CD4-positive, CD25-positive, alpha-beta regulatory T cell (primary cell): ENCODE results near the gene MYO5B. TPM values are rescaled to one million over a fixed set of nuclear protein-coding genes. Genes with fewer than 3 reads are reported as not detected.
A peak's percentile ranks its signal among the peaks of the same experiment; 100 is the strongest.
"Not testable (repeated sequence)": the region's sequence is repeated elsewhere in the genome, so short reads cannot be mapped to it uniquely, and the experiment has no call there.

Source experiments
- ATAC-seq, 2 donors: fragments of 150-1000 bp; cut with Tn5 transposase; one replicate each; pipeline ENCODE4 v1.10.0; 2021; ENCODE audit warnings: low read depth in 2 of 2, moderate number of reproducible peaks in 2 of 2, moderate library complexity in 1 of 2
- DNase-seq, 3 donors: peaks; one replicate each; pipeline versions ENCODE4 v3.0.0 to v3.0.0-alpha.2; 2012 to 2022; ENCODE audit warnings: mixed read lengths in 1 of 3
- H3K27ac ChIP-seq: one replicate; pipeline ENCODE4 v1.7.0; 2013; ENCODE audit warnings: mild to moderate bottlenecking, low read length; ENCODE audit not compliant: insufficient read depth, poor library complexity, severe bottlenecking
- H3K27me3 ChIP-seq: one replicate; pipeline ENCODE4 v1.7.0; 2013; ENCODE audit warnings: low read length; ENCODE audit not compliant: control insufficient read depth, insufficient read depth
- H3K36me3 ChIP-seq: one replicate; pipeline ENCODE4 v1.7.0; 2013; ENCODE audit warnings: mild to moderate bottlenecking, low read length, moderate library complexity; ENCODE audit not compliant: control insufficient read depth, insufficient read depth
- H3K4me1 ChIP-seq: 2 replicates; pipeline ENCODE4 v1.7.0; 2013; ENCODE audit warnings: mild to moderate bottlenecking, low read length; ENCODE audit not compliant: insufficient read depth, control insufficient read depth, poor library complexity, severe bottlenecking
- H3K4me3 ChIP-seq: one replicate; pipeline ENCODE4 v1.7.0; 2013; ENCODE audit warnings: low read depth, mild to moderate bottlenecking, low read length, moderate library complexity
- H3K9me3 ChIP-seq, 2 experiments: 1 replicate in 1 of 2; 2 replicates in 1 of 2; pipeline ENCODE4 v1.7.0; 2013; ENCODE audit warnings: low read length in 2 of 2, mild to moderate bottlenecking in 1 of 2, moderate library complexity in 1 of 2; ENCODE audit not compliant: control insufficient read depth in 2 of 2
- H3K27ac Mint-ChIP-seq, 3 donors: one replicate each; pipeline ENCODE4 v1.8.0; 2020 to 2022; ENCODE audit warnings: mild to moderate bottlenecking in 3 of 3, mixed read lengths in 3 of 3, moderate library complexity in 2 of 3
- H3K27me3 Mint-ChIP-seq: one replicate; pipeline ENCODE4 v1.8.0; 2022; ENCODE audit warnings: mild to moderate bottlenecking, mixed read lengths
- H3K36me3 Mint-ChIP-seq: one replicate; pipeline ENCODE4 v1.8.0; 2020; ENCODE audit warnings: mixed read lengths
- H3K4me1 Mint-ChIP-seq, 4 donors: one replicate each; pipeline ENCODE4 v1.8.0; 2020 to 2022; ENCODE audit warnings: mixed read lengths in 4 of 4, mild to moderate bottlenecking in 1 of 4
- H3K4me3 Mint-ChIP-seq, 4 donors: one replicate each; pipeline ENCODE4 v1.8.0; 2020 to 2022; ENCODE audit warnings: mild to moderate bottlenecking in 4 of 4, mixed read lengths in 4 of 4, moderate library complexity in 3 of 4
- H3K9me3 Mint-ChIP-seq, 7 donors: one replicate each; pipeline ENCODE4 v1.8.0; 2020 to 2022; ENCODE audit warnings: mixed read lengths in 7 of 7, mild to moderate bottlenecking in 3 of 7, moderate library complexity in 2 of 7
- polyA plus RNA-seq, 4 donors: library from polyadenylated mRNA; unstranded; fragments of 300-500 nt; fragmentation: Illumina TruSeq; gene quantifications; one replicate each; pipeline ENCODE4 v1.2.3, GENCODE V29; 2021
- total RNA-seq: library from RNA; stranded (reverse); gene quantifications from one replicate; pipeline ENCODE4 v1.2.3, GENCODE V29; 2022

MYO5B gene
- total and polyA plus RNA-seq, 5 donors from 2014 or later = 0.02 to 0.03 TPM; not detected in 3

DNA sequence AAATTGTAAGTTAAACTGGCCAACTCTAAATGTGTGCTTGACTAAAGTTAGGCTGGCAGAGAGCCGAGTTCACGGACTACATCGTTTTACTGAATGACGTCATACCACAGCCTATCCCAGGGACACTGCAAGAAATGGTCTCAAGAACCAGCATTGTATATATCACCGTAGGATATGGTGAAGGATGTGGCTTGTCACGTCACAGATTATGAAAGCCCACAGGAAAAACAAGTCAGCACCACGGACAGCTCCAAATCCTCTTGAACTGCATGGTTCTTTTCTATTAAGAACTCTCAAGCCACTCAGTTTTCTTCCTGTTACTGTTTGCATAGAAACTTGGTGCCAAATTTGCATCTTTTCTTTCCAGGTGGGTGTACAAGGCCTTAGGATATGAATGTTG, 296.5 kb downstream of the MYO5B start:
- Histone ChIP-seq H3K27ac (no peak overlapping the region), H3K36me3 (no peaks in the 10 kb centered on the region)
- no peak for ATAC-seq

GRCh38 chr18:49894517-49895226, 300.3 kb downstream of the MYO5B start:
- Histone ChIP-seq H3K4me3 (no peak overlapping the region), H3K27ac (no peak overlapping the region), H3K36me3 (no peaks in the 10 kb centered on the region), H3K4me1 (no peaks in the 10 kb centered on the region), H3K9me3 (no peaks in the 10 kb centered on the region), H3K27me3 (no peaks in the 10 kb centered on the region)
- no peak for DNase-seq
- Mint-ChIP-seq H3K36me3 (no peaks in the 10 kb centered on the region), H3K27ac (no peak overlapping the region), H3K4me3 (no peak overlapping the region), H3K4me1 (no peaks in the 10 kb centered on the region), H3K9me3 (peaks cover 0 to 2% (median 0%) of the 10 kb centered on the region in 7 donors), H3K27me3 (peaks cover 17% of the 10 kb centered on the region)
- ATAC-seq = no peak

More for the DNA sequence above, 296.5 kb downstream of the MYO5B start:
- H3K27me3 ChIP-seq = no peaks in the 10 kb centered on the region
- Mint-ChIP-seq H3K4me1 (no peaks in the 10 kb centered on the region), H3K4me3 (no peak overlapping the region), H3K27ac (peak overlapping the region in 1 of 3 donors; percentile 32), H3K36me3 (no peaks in the 10 kb centered on the region), H3K27me3 (peaks cover 4% of the 10 kb centered on the region), H3K9me3 (peaks cover 0 to 2% (median 0%) of the 10 kb centered on the region in 7 donors)
- H3K9me3 ChIP-seq = no peaks in the 10 kb centered on the region
- peak in 2 of 3 donors; percentile 47 to 80 for DNase-seq
- H3K4me1 ChIP-seq = no peaks in the 10 kb centered on the region
- no peak overlapping the region for H3K4me3 ChIP-seq

- H3K27ac Mint-ChIP-seq = no peak overlapping the region
- no peaks in the 10 kb centered on the region for H3K36me3 Mint-ChIP-seq
- ATAC-seq = no peak
Observed at GRCh38 chr18:49893036-49893435, 301.9 kb downstream of the MYO5B start.

GRCh38 chr18:49892148-49892924, 302.6 kb downstream of the MYO5B start:
- H3K4me1 ChIP-seq = no peaks in the 10 kb centered on the region
- peaks cover 18% of the 10 kb centered on the region for H3K27me3 Mint-ChIP-seq
- no peak overlapping the region for H3K27ac Mint-ChIP-seq
- no peaks in the 10 kb centered on the region for H3K9me3 Mint-ChIP-seq
- no peak overlapping the region for H3K4me3 Mint-ChIP-seq
- no peaks in the 10 kb centered on the region for H3K9me3 ChIP-seq
- ATAC-seq (no peak), DNase-seq (no peak)
- H3K36me3 Mint-ChIP-seq = no peaks in the 10 kb centered on the region
- no peaks in the 10 kb centered on the region for H3K4me1 Mint-ChIP-seq
- no peak overlapping the region for H3K4me3 ChIP-seq
- no peaks in the 10 kb centered on the region for H3K36me3 ChIP-seq
- no peak overlapping the region for H3K27ac ChIP-seq
- no peaks in the 10 kb centered on the region for H3K27me3 ChIP-seq

More at GRCh38 chr18:49893036-49893435, 301.9 kb downstream of the MYO5B start:
- Histone ChIP-seq H3K27me3 (no peaks in the 10 kb centered on the region), H3K9me3 (no peaks in the 10 kb centered on the region), H3K4me3 (no peak overlapping the region), H3K36me3 (no peaks in the 10 kb centered on the region), H3K27ac (no peak overlapping the region), H3K4me1 (no peaks in the 10 kb centered on the region)
- no peaks in the 10 kb centered on the region for H3K9me3 Mint-ChIP-seq
- H3K27me3 Mint-ChIP-seq = peaks cover 18% of the 10 kb centered on the region
- DNase-seq = no peak
- H3K4me3 Mint-ChIP-seq = no peak overlapping the region
- no peaks in the 10 kb centered on the region for H3K4me1 Mint-ChIP-seq

DNA sequence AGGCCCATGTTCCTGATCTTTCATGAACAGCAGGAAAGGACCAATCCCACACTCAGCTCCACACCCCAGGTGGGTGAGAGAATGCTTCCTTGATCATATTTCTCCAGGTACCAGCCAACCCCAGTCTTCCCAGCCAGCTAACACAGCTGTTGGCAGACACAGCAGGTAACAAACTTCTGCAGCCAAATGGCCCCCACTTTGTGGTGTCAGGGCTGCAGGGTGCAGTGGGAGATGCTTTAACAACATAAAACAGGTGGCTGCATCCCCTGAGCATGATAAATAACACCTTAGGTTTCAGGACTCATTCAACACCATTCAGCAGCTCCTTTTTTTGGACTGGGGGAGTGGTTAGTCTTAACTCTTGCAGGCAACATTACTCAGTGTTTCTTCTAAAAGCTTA, 304.9 kb downstream of the MYO5B start:
- no peaks in the 10 kb centered on the region for H3K27me3 ChIP-seq
- no peak overlapping the region for H3K4me3 Mint-ChIP-seq
- DNase-seq (no peak), ATAC-seq (no peak)
- H3K4me1 Mint-ChIP-seq = no peaks in the 10 kb centered on the region
- H3K9me3 Mint-ChIP-seq = peaks cover 0 to 2% (median 0%) of the 10 kb centered on the region in 7 donors
- H3K9me3 ChIP-seq = no peaks in the 10 kb centered on the region
- H3K4me1 ChIP-seq = no peaks in the 10 kb centered on the region
- no peak overlapping the region for H3K27ac ChIP-seq
- H3K27me3 Mint-ChIP-seq = peaks cover 18% of the 10 kb centered on the region
- no peak overlapping the region for H3K27ac Mint-ChIP-seq
- no peaks in the 10 kb centered on the region for H3K36me3 Mint-ChIP-seq
- H3K4me3 ChIP-seq = no peak overlapping the region
- no peaks in the 10 kb centered on the region for H3K36me3 ChIP-seq

GRCh38 chr18:49889552-49889951, 305.4 kb downstream of the MYO5B start:
- not testable (repeated sequence) for H3K4me3 Mint-ChIP-seq, H3K9me3 Mint-ChIP-seq, H3K27ac Mint-ChIP-seq, ATAC-seq, H3K4me1 Mint-ChIP-seq, H3K36me3 ChIP-seq, H3K36me3 Mint-ChIP-seq, H3K27me3 ChIP-seq, H3K9me3 ChIP-seq, H3K4me3 ChIP-seq, H3K4me1 ChIP-seq, DNase-seq, H3K27ac ChIP-seq
- H3K27me3 Mint-ChIP-seq = peaks cover 20% of the 10 kb centered on the region

DNA sequence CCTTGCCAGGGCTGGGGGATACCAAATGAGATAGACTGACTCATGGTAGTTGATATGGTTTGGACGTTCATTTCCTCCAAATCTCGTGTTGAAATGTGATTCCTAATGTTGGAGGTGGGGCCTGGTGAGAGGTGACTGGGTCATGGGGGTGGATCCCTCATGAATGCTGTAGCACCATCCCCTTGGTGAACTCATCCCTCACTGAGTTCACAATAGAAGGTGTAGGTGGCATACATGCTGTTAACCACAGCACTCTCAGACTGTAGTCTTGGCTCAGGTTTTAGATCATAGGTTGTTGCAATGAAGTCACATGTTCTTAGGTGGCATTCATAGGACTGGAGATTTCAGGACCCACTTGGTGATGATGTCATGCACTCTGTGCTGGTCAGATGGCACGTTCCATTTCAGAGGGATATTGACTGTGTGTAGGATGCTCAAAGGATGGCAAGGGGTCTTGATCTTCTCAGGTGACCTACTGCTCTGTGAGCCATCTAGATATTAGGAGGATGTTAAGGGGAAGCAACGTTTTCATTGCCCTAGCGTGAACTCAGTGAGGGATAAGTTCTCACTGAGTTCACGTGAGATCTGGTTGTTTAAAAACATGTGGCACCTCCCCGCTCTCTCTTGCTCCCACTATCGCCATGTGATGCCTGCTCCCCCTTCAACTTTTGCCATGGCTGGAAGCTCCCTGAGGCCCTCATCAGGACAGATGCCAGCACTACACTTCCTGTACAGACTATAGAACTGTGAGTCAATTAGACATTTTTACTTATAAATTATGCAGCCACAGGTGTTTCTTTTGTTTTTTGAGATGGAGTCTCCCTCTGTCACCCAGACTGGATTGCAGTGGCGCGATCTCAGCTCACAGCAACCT, 307.8 kb downstream of the MYO5B start:
- DNase-seq = no peak
- no peak for ATAC-seq

More for the DNA sequence above, 307.8 kb downstream of the MYO5B start:
- Mint-ChIP-seq H3K4me3 (no peak overlapping the region), H3K27ac (no peak overlapping the region), H3K4me1 (no peaks in the 10 kb centered on the region), H3K9me3 (peaks cover 0 to 3% (median 0%) of the 10 kb centered on the region in 7 donors), H3K27me3 (peaks cover 20% of the 10 kb centered on the region), H3K36me3 (no peaks in the 10 kb centered on the region)
- Histone ChIP-seq H3K9me3 (no peaks in the 10 kb centered on the region), H3K4me1 (no peaks in the 10 kb centered on the region), H3K27ac (no peak overlapping the region), H3K4me3 (no peak overlapping the region), H3K27me3 (no peaks in the 10 kb centered on the region), H3K36me3 (no peaks in the 10 kb centered on the region)
